Activated CD4-positive, alpha-beta memory T cell treated with anti-CD3 and anti-CD28 coated beads for 36 hours (primary cell): Measurements from ENCODE around the gene SRSF3. TPM values are rescaled to one million over a fixed set of nuclear protein-coding genes. Genes with fewer than 3 reads are reported as not detected.
"Not testable (repeated sequence)": the region's sequence is repeated elsewhere in the genome, so short reads cannot be mapped to it uniquely, and the experiment has no call there.

Experiments
- CTCF ChIA-PET: fragments of 350-600 bp; sonication (Branson Sonifier 250); formaldehyde crosslinking; loops from one replicate; lab custom pipeline; 2021; ENCODE audit warnings: antibody characterized with exemption, inconsistent platforms; lab: Charles Lee
- POLR2A ChIA-PET: fragments of 350-600 bp; sonication (Branson Sonifier 250); formaldehyde crosslinking; loops from one replicate; lab custom pipeline; 2021; ENCODE audit warnings: antibody characterized with exemption; lab: Charles Lee
- DNase-seq: peaks from one replicate; pipeline ENCODE4 v3.0.0-alpha.2; 2020
- H3K27ac Mint-ChIP-seq: one replicate; pipeline ENCODE4 v1.8.0; 2021; ENCODE audit warnings: mixed read lengths
- H3K27me3 Mint-ChIP-seq: one replicate; pipeline ENCODE4 v1.8.0; 2021; ENCODE audit warnings: mixed read lengths
- H3K36me3 Mint-ChIP-seq: one replicate; pipeline ENCODE4 v1.8.0; 2021; ENCODE audit warnings: mixed read lengths
- H3K4me1 Mint-ChIP-seq: one replicate; pipeline ENCODE4 v1.8.0; 2021; ENCODE audit warnings: low read depth, mixed read lengths
- H3K4me3 Mint-ChIP-seq: one replicate; pipeline ENCODE4 v1.8.0; 2021; ENCODE audit warnings: mild to moderate bottlenecking, mixed read lengths
- H3K9me3 Mint-ChIP-seq: one replicate; pipeline ENCODE4 v1.8.0; 2021; ENCODE audit warnings: mixed read lengths
- intact Hi-C: fragments of 100-400 bp; cut with micrococcal nuclease; formaldehyde crosslinking; loops from one replicate; pipeline ENCODE4 v1.15.1; 2023
- microRNA-seq: library from miRNA; unstranded; fragments of <30 nt; microRNA quantifications from one replicate; pipeline ENCODE4 v1.2.0, GENCODE V29; 2022; ENCODE audit warnings: borderline number of aligned reads, borderline microRNAs expressed, borderline replicate concordance
- total RNA-seq, 2 experiments: library from RNA; stranded (reverse); gene quantifications; one replicate each; pipeline ENCODE4 v1.2.3, GENCODE V29; 2021

Gene SRSF3
- total RNA-seq, 2 experiments from 2014 or later = 390 to 392 TPM

DNA sequence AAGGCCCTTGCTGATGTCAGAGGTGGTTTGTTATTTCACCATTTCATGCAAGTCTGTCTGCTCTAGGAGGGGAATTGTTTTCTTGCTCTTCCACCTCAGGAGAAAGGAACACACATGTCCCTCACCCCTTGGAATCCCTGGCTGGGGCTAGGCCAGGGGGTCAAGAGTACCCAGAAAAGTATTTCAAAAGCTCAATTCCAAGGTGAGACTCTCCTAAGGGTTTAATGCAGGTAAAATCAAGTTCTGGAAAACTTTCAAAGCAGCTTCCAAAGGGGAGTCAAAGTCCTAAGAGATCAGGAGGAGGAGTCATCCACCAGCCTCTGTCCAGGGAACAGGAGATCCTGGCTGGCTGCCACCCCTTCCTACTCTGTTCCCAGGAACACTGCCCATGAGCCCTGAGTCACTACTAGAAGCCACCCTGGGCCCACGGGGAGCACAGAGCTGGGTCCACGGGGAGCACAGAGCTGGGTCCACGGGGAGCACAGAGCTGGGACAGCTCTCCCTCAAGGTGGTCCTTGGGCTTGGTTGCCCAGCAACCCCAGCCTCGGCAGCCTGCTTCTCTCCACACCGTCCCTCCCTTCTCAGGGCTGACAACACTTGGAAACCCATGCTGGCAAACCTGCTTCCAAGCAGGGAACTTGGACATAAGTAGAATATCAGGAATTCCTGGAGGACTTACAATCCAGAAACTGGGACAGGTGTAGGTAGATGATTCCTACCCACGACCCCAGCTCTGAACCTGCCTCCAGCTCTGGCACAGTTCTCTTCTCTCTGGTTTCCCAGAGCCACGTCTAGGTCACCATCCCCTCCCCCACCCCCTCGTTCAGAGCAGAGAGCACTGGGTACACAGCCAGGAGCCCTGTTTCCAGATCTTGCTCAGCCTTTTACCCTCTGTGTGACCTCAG, 49.0 kb downstream of the SRSF3 start:
- H3K27me3 Mint-ChIP-seq = no peaks in the 10 kb centered on the region
- ChIA-PET POLR2A (no interaction called here), CTCF (interaction anchor here (2.5 kb wide), 1 partner anchor 116 kb away, joined by 6 read pairs; no protein-coding TSS in a partner anchor)
- H3K9me3 Mint-ChIP-seq = no peaks in the 10 kb centered on the region
- no peak overlapping the region for H3K4me3 Mint-ChIP-seq
- no peak overlapping the region for H3K27ac Mint-ChIP-seq
- intact Hi-C loops = no loop called here
- H3K36me3 Mint-ChIP-seq = no peaks in the 10 kb centered on the region
- H3K4me1 Mint-ChIP-seq = no peaks in the 10 kb centered on the region
- no peak for DNase-seq

DNA sequence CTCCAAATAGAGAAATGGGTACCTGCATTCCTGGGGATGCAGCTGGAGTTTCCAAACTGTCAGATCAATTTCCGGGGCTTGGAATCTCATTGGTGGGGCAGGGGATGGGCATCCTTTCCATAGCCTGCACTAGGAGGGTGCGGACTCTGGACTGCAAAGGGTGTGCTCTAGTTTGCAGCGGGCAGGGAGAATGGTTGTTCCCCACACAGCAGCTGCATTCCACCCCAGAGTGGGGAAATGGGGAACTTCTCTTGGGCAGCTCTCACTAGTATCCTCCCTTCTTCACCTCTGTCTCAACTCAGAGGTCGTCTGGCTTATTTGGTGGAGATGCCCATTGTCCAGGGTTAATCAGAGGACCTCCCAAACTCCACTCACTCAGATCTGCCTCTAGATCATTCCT, 49.8 kb downstream of the SRSF3 start:
- no peak overlapping the region for H3K27ac Mint-ChIP-seq
- POLR2A ChIA-PET = no interaction called here
- H3K4me1 Mint-ChIP-seq = no peaks in the 10 kb centered on the region
- no peaks in the 10 kb centered on the region for H3K27me3 Mint-ChIP-seq
- intact Hi-C loops = no loop called here
- DNase-seq = no peak
- H3K4me3 Mint-ChIP-seq = no peak overlapping the region
- H3K9me3 Mint-ChIP-seq = no peaks in the 10 kb centered on the region
- CTCF ChIA-PET = interaction anchor here (2.5 kb wide), 1 partner anchor 115 kb away, joined by 6 read pairs; no protein-coding TSS in a partner anchor
- H3K36me3 Mint-ChIP-seq = no peaks in the 10 kb centered on the region

DNA sequence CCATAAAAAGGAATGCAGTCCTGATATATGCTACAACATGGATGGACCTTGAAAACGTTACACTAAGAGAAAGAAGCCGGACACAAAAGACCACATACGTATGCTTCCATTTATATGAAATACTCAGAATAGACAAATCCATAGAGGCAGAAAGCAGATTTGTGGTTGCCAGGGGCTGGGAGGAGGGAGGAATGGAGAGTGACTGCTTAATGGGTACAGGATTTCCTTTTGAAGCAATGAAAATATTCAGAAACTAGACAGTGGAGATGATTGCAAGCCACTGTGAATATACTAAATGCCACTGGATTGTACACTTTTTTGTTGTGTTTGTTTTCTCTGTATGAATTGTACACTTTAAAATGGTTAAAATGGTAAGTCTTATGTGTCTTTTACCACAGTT, 54.9 kb downstream of the SRSF3 start:
- peaks cover 9% of the 10 kb centered on the region for H3K27me3 Mint-ChIP-seq
- intact Hi-C loops = no loop called here
- H3K4me1 Mint-ChIP-seq = no peaks in the 10 kb centered on the region
- no peaks in the 10 kb centered on the region for H3K9me3 Mint-ChIP-seq
- no peak for DNase-seq
- ChIA-PET POLR2A (no interaction called here), CTCF (no interaction called here)
- H3K36me3 Mint-ChIP-seq = no peaks in the 10 kb centered on the region
- H3K27ac Mint-ChIP-seq = no peak overlapping the region
- no peak overlapping the region for H3K4me3 Mint-ChIP-seq

DNA sequence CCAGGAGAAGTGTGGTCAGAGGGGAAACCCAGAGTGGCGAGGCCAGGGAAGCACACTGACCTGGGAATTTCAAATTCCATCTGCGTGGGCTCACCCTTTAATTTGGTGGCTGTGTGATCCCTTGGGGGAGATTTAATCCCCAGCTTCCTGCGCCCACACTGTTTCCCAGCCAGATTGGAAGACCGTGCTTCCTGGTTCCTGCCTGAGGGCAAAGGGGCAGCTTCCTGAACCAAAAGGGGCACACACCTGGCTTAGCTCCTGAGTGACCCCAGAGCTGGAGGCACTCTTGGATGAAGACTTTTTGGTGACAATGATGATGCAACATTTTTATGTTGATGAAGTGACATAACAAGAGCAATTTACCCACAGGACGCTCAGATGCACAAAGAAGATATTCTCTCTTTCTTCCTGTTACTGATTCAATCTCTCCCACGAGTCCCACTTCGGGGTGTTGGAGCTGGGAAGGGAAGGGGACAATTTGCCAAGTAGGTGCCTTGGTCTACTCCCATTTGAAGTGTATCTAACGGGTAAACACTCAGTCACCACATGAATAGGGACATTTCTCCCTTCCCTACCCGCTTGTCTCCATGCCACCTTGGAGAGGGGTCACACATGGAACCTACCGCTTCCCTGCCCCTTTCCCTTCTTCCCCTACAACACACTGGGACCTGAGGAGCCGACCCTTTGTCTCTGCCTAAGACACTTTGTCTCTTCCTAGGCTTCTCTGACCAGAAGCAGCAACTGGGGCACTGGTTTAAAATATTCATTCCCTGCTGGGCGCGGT, 55.7 kb downstream of the SRSF3 start:
- no peak for DNase-seq
- H3K36me3 Mint-ChIP-seq = no peaks in the 10 kb centered on the region
- no peaks in the 10 kb centered on the region for H3K4me1 Mint-ChIP-seq
- ChIA-PET CTCF (interaction anchor here (0.9 kb wide), 1 partner anchor 133 kb away, joined by 3 read pairs; no protein-coding TSS in a partner anchor), POLR2A (no interaction called here)
- peaks cover 12% of the 10 kb centered on the region for H3K27me3 Mint-ChIP-seq
- H3K4me3 Mint-ChIP-seq = no peak overlapping the region
- no peak overlapping the region for H3K27ac Mint-ChIP-seq
- H3K9me3 Mint-ChIP-seq = no peaks in the 10 kb centered on the region
- intact Hi-C loops = no loop called here

DNA sequence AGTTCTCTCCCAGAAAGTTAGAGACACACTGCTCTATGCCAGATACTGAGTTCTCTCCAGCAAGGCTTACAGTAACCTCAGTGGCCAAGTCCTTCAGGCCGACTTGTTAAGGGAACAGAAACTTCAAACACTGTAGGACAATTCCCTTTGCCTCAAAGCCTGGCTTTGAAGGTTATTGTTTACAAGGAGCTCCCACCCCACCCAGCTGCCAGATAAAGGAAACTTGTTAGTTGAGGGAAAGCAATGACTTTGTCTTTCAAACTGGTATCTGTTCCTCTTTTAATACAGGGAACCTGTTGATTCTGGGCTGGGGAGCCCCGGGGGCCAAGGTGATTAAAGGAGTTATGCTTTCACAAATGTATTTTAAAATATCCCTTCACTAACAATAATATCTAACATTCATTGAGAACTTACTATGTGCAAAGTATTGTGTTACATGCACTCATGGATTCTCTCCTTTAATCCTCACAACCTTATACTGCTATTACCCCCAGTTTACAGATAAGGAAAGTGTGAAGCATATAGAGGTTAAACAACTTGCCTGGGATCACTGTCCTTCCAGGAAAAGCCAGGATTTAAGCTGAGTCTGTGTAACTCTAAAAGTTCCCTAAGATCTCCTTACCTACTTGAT, 56.8 kb downstream of the SRSF3 start:
- Mint-ChIP-seq H3K4me3 (no peak overlapping the region), H3K36me3 (no peaks in the 10 kb centered on the region), H3K4me1 (no peaks in the 10 kb centered on the region), H3K27ac (no peak overlapping the region), H3K9me3 (no peaks in the 10 kb centered on the region), H3K27me3 (peaks cover 18% of the 10 kb centered on the region)
- intact Hi-C loops = no loop called here
- POLR2A ChIA-PET = no interaction called here
- CTCF ChIA-PET = no interaction called here
- DNase-seq = no peak

DNA sequence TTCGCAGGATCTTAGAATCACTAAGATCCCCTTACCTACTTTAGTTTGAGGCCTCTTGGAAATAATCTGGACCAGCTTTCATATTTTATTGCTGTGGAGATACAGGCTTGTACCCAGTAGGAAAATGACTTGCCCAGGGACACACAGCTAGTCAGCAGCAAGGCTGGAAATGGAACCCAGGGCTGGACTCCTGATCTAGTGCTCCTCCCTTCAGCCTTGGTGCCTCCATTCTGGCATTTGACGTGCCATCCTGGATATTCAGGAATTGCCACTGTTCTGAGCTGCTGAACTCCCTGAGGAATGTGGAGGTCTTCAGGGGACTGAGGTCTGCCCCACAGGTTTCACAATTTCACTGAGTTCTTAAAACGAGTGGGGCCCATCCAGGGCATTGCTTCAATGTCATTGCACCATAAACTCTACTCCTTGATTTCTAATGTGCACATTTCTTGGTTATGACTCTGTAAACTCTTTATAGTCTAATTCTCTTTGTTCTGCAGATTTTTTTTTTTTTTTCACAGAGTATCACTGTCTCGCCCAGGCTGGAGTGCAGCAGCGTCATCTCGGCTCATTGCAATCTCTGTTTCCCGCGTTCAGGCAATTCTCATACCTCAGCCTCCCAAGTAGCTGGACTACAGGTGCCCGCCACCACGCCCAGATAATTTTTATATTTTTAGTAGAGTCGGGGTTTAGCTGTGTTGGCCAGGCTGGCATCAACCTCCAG, 57.7 kb downstream of the SRSF3 start:
- CTCF ChIA-PET = no interaction called here

DNA sequence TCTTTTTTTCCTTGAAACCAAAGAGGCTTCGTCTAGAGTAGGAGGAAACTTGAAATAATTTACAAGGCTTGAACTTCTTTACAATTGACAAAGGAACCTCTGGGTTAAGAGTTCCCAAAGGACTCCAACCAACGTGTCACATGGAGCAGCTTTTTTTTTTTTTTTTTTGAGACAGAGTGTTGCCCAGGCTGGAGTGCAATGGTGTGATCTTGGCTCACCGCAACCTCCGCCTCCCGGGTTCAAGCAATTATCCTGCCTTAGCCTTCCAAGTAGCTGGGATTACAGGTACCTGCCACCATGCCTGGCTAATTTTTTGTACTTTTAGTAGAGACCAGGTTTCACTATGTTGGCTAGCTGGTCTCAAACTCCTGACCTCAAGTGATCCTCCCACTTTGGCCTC, 60.3 kb downstream of the SRSF3 start:
- intact Hi-C loops, H3K4me3 Mint-ChIP-seq, H3K27ac Mint-ChIP-seq, POLR2A ChIA-PET, DNase-seq, H3K9me3 Mint-ChIP-seq, H3K4me1 Mint-ChIP-seq, H3K36me3 Mint-ChIP-seq: not testable (repeated sequence)
- peaks cover 25% of the 10 kb centered on the region for H3K27me3 Mint-ChIP-seq
- CTCF ChIA-PET = interaction anchor here (0.7 kb wide), 1 partner anchor 219 kb away, joined by 3 read pairs; no protein-coding TSS in a partner anchor

More for the DNA sequence above, 57.7 kb downstream of the SRSF3 start:
- H3K4me1 Mint-ChIP-seq = no peaks in the 10 kb centered on the region
- no peak overlapping the region for H3K4me3 Mint-ChIP-seq
- POLR2A ChIA-PET = no interaction called here
- peaks cover 22% of the 10 kb centered on the region for H3K27me3 Mint-ChIP-seq
- no peak overlapping the region for H3K27ac Mint-ChIP-seq
- no peak for DNase-seq
- no peaks in the 10 kb centered on the region for H3K36me3 Mint-ChIP-seq
- intact Hi-C loops = no loop called here
- H3K9me3 Mint-ChIP-seq = no peaks in the 10 kb centered on the region

Small RNA genes lying within 50 kb of the gene (microRNA-seq; reads per million reads assigned to microRNA genes)
- not detected for gene MIR3925

Other genes with a start within 250 kb of the SRSF3 start
- 1 to 10 TPM; 5.8 to 5.9 TPM for gene ETV7, start 206.7 kb upstream of the SRSF3 start, total RNA-seq
- gene PXT1, start 151.5 kb upstream of the SRSF3 start, total RNA-seq = under 1 TPM; 0.22 to 0.29 TPM
- 10 to 100 TPM; 48.0 to 51.0 TPM for gene KCTD20, start 151.4 kb upstream of the SRSF3 start, total RNA-seq
- gene STK38, start 46.9 kb upstream of the SRSF3 start, total RNA-seq = 10 to 100 TPM; 25.8 to 27.5 TPM
- gene CDKN1A, start 84.4 kb downstream of the SRSF3 start, total RNA-seq = 10 to 100 TPM; 64.2 to 66.7 TPM
- under 1 TPM; 0.05 TPM for gene RAB44, start 103.5 kb downstream of the SRSF3 start, total RNA-seq
- gene CPNE5, start 245.1 kb downstream of the SRSF3 start, total RNA-seq = 1 to 10 TPM; 1.5 to 1.8 TPM